ENCODE results near the gene OPN1LW.
"Not testable (repeated sequence)": the region's sequence is repeated elsewhere in the genome, so short reads cannot be mapped to it uniquely, and the experiment has no call there.

OPN1LW gene

GRCh38 chrX:154142950-154143745 is 895 bp upstream of the OPN1LW start:
- no peak for TF ChIP-seq POLR2A (IDR thresholded peaks at IDR 0.05; ENCODE audit: low read depth, low read length)
- FAIRE-seq (no peak), DNase-seq (ENCODE audit: insufficient read length, low spot score) (no peak)

- not testable (repeated sequence) for DNase-seq (ENCODE audit: insufficient read length, low spot score); FAIRE-seq
Observed at GRCh38 chrX:154151030-154151429, 7.0 kb downstream of the OPN1LW start.

GRCh38 chrX:154156221-154156620 is 12.2 kb downstream of the OPN1LW start:
- FAIRE-seq; DNase-seq (ENCODE audit: insufficient read length, low spot score): not testable (repeated sequence)

- not testable (repeated sequence) for FAIRE-seq; DNase-seq (ENCODE audit: insufficient read length, low spot score)
Observed at GRCh38 chrX:154157207-154157606, 13.2 kb downstream of the OPN1LW start.

- FAIRE-seq; DNase-seq (ENCODE audit: insufficient read length, low spot score): not testable (repeated sequence)
Observed at GRCh38 chrX:154159345-154159744, 15.3 kb downstream of the OPN1LW start.

GRCh38 chrX:154164902-154165301 is 20.9 kb downstream of the OPN1LW start:
- DNase-seq (ENCODE audit: insufficient read length, low spot score); FAIRE-seq: not testable (repeated sequence)

- FAIRE-seq = not testable (repeated sequence)
Observed at GRCh38 chrX:154168384-154168783, 24.3 kb downstream of the OPN1LW start.

GRCh38 chrX:154172535-154172943 is 28.5 kb downstream of the OPN1LW start:
- not testable (repeated sequence) for FAIRE-seq; DNase-seq (ENCODE audit: insufficient read length, low spot score)

More at GRCh38 chrX:154168384-154168783, 24.3 kb downstream of the OPN1LW start:
- DNase-seq (ENCODE audit: insufficient read length, low spot score) = not testable (repeated sequence)

GRCh38 chrX:154174356-154174755 is 30.3 kb downstream of the OPN1LW start:
- FAIRE-seq; DNase-seq (ENCODE audit: insufficient read length, low spot score): not testable (repeated sequence)

- FAIRE-seq; DNase-seq (ENCODE audit: insufficient read length, low spot score): not testable (repeated sequence)
Observed at GRCh38 chrX:154182296-154182695, 38.3 kb downstream of the OPN1LW start, which contains the start of gene OPN1MW. Gene OPN1MW, plus strand, starts transcription at chrX:154182596. Its CDS starts 82 bp downstream, at chrX:154182678.

- FAIRE-seq; DNase-seq (ENCODE audit: insufficient read length, low spot score): not testable (repeated sequence)
Observed at GRCh38 chrX:154183794-154184193, 39.8 kb downstream of the OPN1LW start.

- DNase-seq (ENCODE audit: insufficient read length, low spot score); FAIRE-seq: not testable (repeated sequence)
Observed at GRCh38 chrX:154192846-154193245, 48.8 kb downstream of the OPN1LW start.

GRCh38 chrX:154194316-154194715 is 50.3 kb downstream of the OPN1LW start:
- not testable (repeated sequence) for DNase-seq (ENCODE audit: insufficient read length, low spot score); FAIRE-seq

- FAIRE-seq; DNase-seq (ENCODE audit: insufficient read length, low spot score): not testable (repeated sequence)
Observed at GRCh38 chrX:154196466-154196865, 52.4 kb downstream of the OPN1LW start.
